Spinal cord (tissue), 10 donors: ENCODE results near the gene RAD51B. TPM values are rescaled to one million over a fixed set of nuclear protein-coding genes. Genes with fewer than 3 reads are reported as not detected.

ENCODE experiments used
- DNase-seq, 6 donors: peaks; one replicate each; pipeline versions ENCODE4 v3.0.0 to v3.0.0-alpha.2; 2013 to 2015; ENCODE audit warnings: low spot score in 6 of 6, low read depth in 4 of 6
- H3K27ac ChIP-seq: one replicate; pipeline ENCODE4 v1.5.1; 2013; ENCODE audit warnings: low read depth, low read length, control low read depth
- H3K27me3 ChIP-seq: one replicate; pipeline ENCODE4 v1.6.1; 2013; ENCODE audit warnings: low read length; ENCODE audit not compliant: control insufficient read depth, insufficient read depth
- H3K36me3 ChIP-seq: one replicate; pipeline ENCODE4 v1.6.1; 2013; ENCODE audit warnings: low read length; ENCODE audit not compliant: control insufficient read depth, insufficient read depth
- H3K4me1 ChIP-seq: one replicate; pipeline ENCODE4 v1.6.1; 2013; ENCODE audit warnings: low read length; ENCODE audit not compliant: control insufficient read depth, insufficient read depth
- H3K4me3 ChIP-seq: one replicate; pipeline ENCODE4 v1.5.1; 2013; ENCODE audit warnings: low read depth, low read length, control low read depth
- H3K9me3 ChIP-seq: one replicate; pipeline ENCODE4 v1.6.1; 2013; ENCODE audit warnings: low read length; ENCODE audit not compliant: control insufficient read depth, insufficient read depth
- whole genome bisulfite sequencing: methylation state at CpG from one replicate; pipeline ENCODE4 v1.1.5; 2013; ENCODE audit warnings: missing lambda C conversion rate; ENCODE audit not compliant: insufficient coverage; 5-methylcytosine and 5-hydroxymethylcytosine counted together
- polyA plus RNA-seq, 2 donors: library from polyadenylated mRNA; unstranded; fragments of 120-200 nt; gene quantifications; one replicate each; pipeline ENCODE4 v1.2.1, GENCODE V29; 2013; ENCODE audit not compliant: insufficient read length in 2 of 2
- total RNA-seq, 2 donors: library from RNA; depleted of rRNA in 1 of 2; stranded (reverse); fragments of 120-200 nt in 1 of 2; fragments of >200 nt in 1 of 2; gene quantifications; one replicate each; pipeline versions ENCODE4 v1.2.3 to v1.2.4, GENCODE V29; 2013 to 2014
- donor health status: healthy.

RAD51B gene
- total and polyA plus RNA-seq, 4 donors = 5.7 to 28.9 (median 14.4) TPM

- H3K36me3 ChIP-seq = no peaks in the 10 kb centered on the region
- no peaks in the 10 kb centered on the region for H3K9me3 ChIP-seq
- no peaks in the 10 kb centered on the region for H3K27me3 ChIP-seq
- H3K27ac ChIP-seq = no peak overlapping the region
- WGBS = no CpG with 5 or more reads among the region's 4 CpGs
- DNase-seq = no peak
- no peaks in the 10 kb centered on the region for H3K4me1 ChIP-seq
- H3K4me3 ChIP-seq = no peak overlapping the region
Observed at GRCh38 chr14:68412505-68413465, 593.2 kb downstream of the RAD51B start.

- Histone ChIP-seq H3K4me3 (no peak overlapping the region), H3K27me3 (no peaks in the 10 kb centered on the region), H3K4me1 (no peaks in the 10 kb centered on the region), H3K27ac (no peak overlapping the region), H3K9me3 (no peaks in the 10 kb centered on the region), H3K36me3 (no peaks in the 10 kb centered on the region)
- WGBS = no CpG with 5 or more reads among the region's 3 CpGs
- no peak for DNase-seq
Observed at GRCh38 chr14:68413509-68413908, 593.9 kb downstream of the RAD51B start.

GRCh38 chr14:68414121-68414520 is 594.5 kb downstream of the RAD51B start:
- H3K4me3 ChIP-seq = no peak overlapping the region
- WGBS = 83% methylated on average over 2 of the region's 2 CpGs
- no peak for DNase-seq
- no peaks in the 10 kb centered on the region for H3K27me3 ChIP-seq
- no peaks in the 10 kb centered on the region for H3K36me3 ChIP-seq
- no peaks in the 10 kb centered on the region for H3K4me1 ChIP-seq
- no peaks in the 10 kb centered on the region for H3K9me3 ChIP-seq
- H3K27ac ChIP-seq = no peak overlapping the region

GRCh38 chr14:68416171-68416570 is 596.6 kb downstream of the RAD51B start:
- Histone ChIP-seq H3K36me3 (no peaks in the 10 kb centered on the region), H3K27me3 (no peaks in the 10 kb centered on the region), H3K9me3 (no peaks in the 10 kb centered on the region), H3K4me3 (no peak overlapping the region), H3K4me1 (no peaks in the 10 kb centered on the region), H3K27ac (no peak overlapping the region)
- WGBS = 56% methylated on average over 1 of the region's 4 CpGs
- no peak for DNase-seq

GRCh38 chr14:68417009-68417650 is 597.6 kb downstream of the RAD51B start:
- no peak overlapping the region for H3K27ac ChIP-seq
- H3K27me3 ChIP-seq = no peaks in the 10 kb centered on the region
- no peak for DNase-seq
- H3K9me3 ChIP-seq = no peaks in the 10 kb centered on the region
- WGBS = 75% methylated on average over 1 of the region's 5 CpGs
- no peak overlapping the region for H3K4me3 ChIP-seq
- H3K36me3 ChIP-seq = no peaks in the 10 kb centered on the region
- no peaks in the 10 kb centered on the region for H3K4me1 ChIP-seq

- no peaks in the 10 kb centered on the region for H3K4me1 ChIP-seq
- H3K27me3 ChIP-seq = no peaks in the 10 kb centered on the region
- no peaks in the 10 kb centered on the region for H3K9me3 ChIP-seq
- no peak for DNase-seq
- WGBS = 91% methylated on average over 3 of the region's 3 CpGs
- no peak overlapping the region for H3K27ac ChIP-seq
- H3K36me3 ChIP-seq = no peaks in the 10 kb centered on the region
- H3K4me3 ChIP-seq = no peak overlapping the region
Observed at GRCh38 chr14:68418174-68419118, 598.9 kb downstream of the RAD51B start.

GRCh38 chr14:68420350-68420749 is 600.8 kb downstream of the RAD51B start:
- H3K36me3 ChIP-seq = no peaks in the 10 kb centered on the region
- no peaks in the 10 kb centered on the region for H3K9me3 ChIP-seq
- no peaks in the 10 kb centered on the region for H3K27me3 ChIP-seq
- H3K4me1 ChIP-seq = no peaks in the 10 kb centered on the region
- WGBS = no CpG with 5 or more reads among the region's 5 CpGs
- H3K27ac ChIP-seq = no peak overlapping the region
- no peak for DNase-seq
- no peak overlapping the region for H3K4me3 ChIP-seq

GRCh38 chr14:68421116-68421515 is 601.5 kb downstream of the RAD51B start:
- no peaks in the 10 kb centered on the region for H3K9me3 ChIP-seq
- H3K27me3 ChIP-seq = no peaks in the 10 kb centered on the region
- no peak for DNase-seq
- no peak overlapping the region for H3K27ac ChIP-seq
- no peaks in the 10 kb centered on the region for H3K4me1 ChIP-seq
- H3K4me3 ChIP-seq = no peak overlapping the region
- 66% methylated on average over 3 of the region's 3 CpGs for WGBS
- no peaks in the 10 kb centered on the region for H3K36me3 ChIP-seq

- no peaks in the 10 kb centered on the region for H3K36me3 ChIP-seq
- no peaks in the 10 kb centered on the region for H3K4me1 ChIP-seq
- no peak overlapping the region for H3K4me3 ChIP-seq
- H3K9me3 ChIP-seq = peaks cover 2% of the 10 kb centered on the region
- H3K27ac ChIP-seq = no peak overlapping the region
- no peaks in the 10 kb centered on the region for H3K27me3 ChIP-seq
- DNase-seq = no peak
- no CpG with 5 or more reads among the region's 2 CpGs for WGBS
Observed at GRCh38 chr14:68423686-68424085, 604.1 kb downstream of the RAD51B start.
